Testis (tissue), 3 donors: ENCODE data around the gene DLL3. TPM values are rescaled to one million over a fixed set of nuclear protein-coding genes. Genes with fewer than 3 reads are reported as not detected.

Experiments
- DNase-seq: peaks from one replicate; pipeline ENCODE4 v3.0.0-alpha.2; 2019
- H3K27ac ChIP-seq, 2 donors: fragments of 200-600 bp; sonication (generic); one replicate each; pipeline ENCODE4 v1.5.1; 2019
- H3K27me3 ChIP-seq: fragments of 200-600 bp; sonication (generic); one replicate; pipeline ENCODE4 v1.5.1; 2019
- H3K36me3 ChIP-seq: fragments of 200-600 bp; sonication (generic); one replicate; pipeline ENCODE4 v1.5.1; 2017; ENCODE audit warnings: low read depth; ENCODE audit errors: missing control alignments
- H3K4me1 ChIP-seq: fragments of 200-600 bp; sonication (generic); one replicate; pipeline ENCODE4 v1.5.1; 2019
- H3K4me3 ChIP-seq, 2 donors: fragments of 200-600 bp; sonication (generic); one replicate each; pipeline ENCODE4 v1.5.1; 2017 to 2019
- H3K9me3 ChIP-seq: fragments of 200-600 bp; sonication (generic); one replicate; pipeline ENCODE4 v1.5.1; 2017
- CTCF ChIP-seq, 3 experiments: fragments of 450-650 bp in 2 of 3; fragments of 200-600 bp in 1 of 3; sonication (generic) in 1 of 3; IDR thresholded peaks; one replicate each; pipeline ENCODE4 v1.5.1; 2016 to 2019; ENCODE audit warnings: antibody characterized with exemption in 3 of 3, mild to moderate bottlenecking in 2 of 3, moderate library complexity in 1 of 3
- POLR2A ChIP-seq: fragments of 450-650 bp; IDR thresholded peaks from one replicate; pipeline ENCODE4 v1.6.1; 2017; ENCODE audit warnings: antibody characterized with exemption, mild to moderate bottlenecking, moderate library complexity
- WGBS, 2 donors: methylation state at CpG; one replicate each; pipeline ENCODE4 v1.1.5; 2018; 5-methylcytosine and 5-hydroxymethylcytosine counted together
- intact Hi-C: fragments of 100-400 bp; cut with DNase I; formaldehyde crosslinking; loops from one replicate; pipeline ENCODE4 v1.15.1; 2023; ENCODE audit warnings: low total_unique reads
- polyA plus RNA-seq: library from polyadenylated mRNA; stranded (reverse); fragments of 350-450 nt; fragmentation: Illumina TruSeq; extraction: RNeasy Lipid Tissue Mini Kit (QIAGEN cat#74804); gene quantifications from one replicate; pipeline ENCODE4 v1.2.3, GENCODE V29; 2014; ENCODE audit warnings: low read depth, low replicate concordance; ENCODE audit not compliant: insufficient read depth
- total RNA-seq, 2 donors: library from RNA; depleted of rRNA; stranded (reverse); fragments of >200 nt; gene quantifications; one replicate each; pipeline ENCODE4 v1.2.3, GENCODE V29; 2016

DLL3 gene
- total and polyA plus RNA-seq, 3 donors from 2014 or later: 1.6 to 6.5 (median 4.5) TPM

DNA sequence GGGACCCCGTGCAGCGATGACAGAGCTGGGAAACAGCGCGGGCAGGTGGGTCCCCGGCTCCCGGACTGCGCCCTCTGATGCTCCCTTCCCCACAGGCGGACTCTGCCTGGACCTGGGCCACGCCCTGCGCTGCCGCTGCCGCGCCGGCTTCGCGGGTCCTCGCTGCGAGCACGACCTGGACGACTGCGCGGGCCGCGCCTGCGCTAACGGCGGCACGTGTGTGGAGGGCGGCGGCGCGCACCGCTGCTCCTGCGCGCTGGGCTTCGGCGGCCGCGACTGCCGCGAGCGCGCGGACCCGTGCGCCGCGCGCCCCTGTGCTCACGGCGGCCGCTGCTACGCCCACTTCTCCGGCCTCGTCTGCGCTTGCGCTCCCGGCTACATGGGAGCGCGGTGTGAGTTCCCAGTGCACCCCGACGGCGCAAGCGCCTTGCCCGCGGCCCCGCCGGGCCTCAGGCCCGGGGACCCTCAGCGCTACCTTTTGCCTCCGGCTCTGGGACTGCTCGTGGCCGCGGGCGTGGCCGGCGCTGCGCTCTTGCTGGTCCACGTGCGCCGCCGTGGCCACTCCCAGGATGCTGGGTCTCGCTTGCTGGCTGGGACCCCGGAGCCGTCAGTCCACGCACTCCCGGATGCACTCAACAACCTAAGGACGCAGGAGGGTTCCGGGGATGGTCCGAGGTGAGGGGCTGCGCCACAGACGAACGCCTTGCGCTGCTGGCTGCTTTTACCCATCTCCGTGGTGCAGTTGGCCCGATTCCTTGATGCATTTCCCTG is 8.4 kb downstream of the DLL3 start:
- no peaks in the 10 kb centered on the region for H3K27me3 ChIP-seq
- peak; percentile 81 for DNase-seq
- WGBS, 2 donors: 2 to 3% methylated on average over 18 to 68 of the region's 96 CpGs

GRCh38 chr19:39507715-39508364 is 9.1 kb downstream of the DLL3 start:
- no peak overlapping the region for H3K27ac ChIP-seq
- no peak for DNase-seq
- 33 to 34% methylated on average over 24 of the region's 24 CpGs for WGBS, 2 donors
- no peaks in the 10 kb centered on the region for H3K9me3 ChIP-seq
- intact Hi-C loops: no loop called here
- H3K36me3 ChIP-seq: no peaks in the 10 kb centered on the region
- H3K4me3 ChIP-seq: peak overlapping the region; percentile 45 to 60
- TF ChIP-seq CTCF (IDR thresholded peaks at IDR 0.05) (no peak), POLR2A (no peak)
- no peaks in the 10 kb centered on the region for H3K4me1 ChIP-seq
- H3K27me3 ChIP-seq: no peaks in the 10 kb centered on the region

More for the DNA sequence above, 8.4 kb downstream of the DLL3 start:
- Histone ChIP-seq H3K9me3 (no peaks in the 10 kb centered on the region), H3K4me3 (peak overlapping the region; percentile 45 to 60), H3K36me3 (no peaks in the 10 kb centered on the region), H3K4me1 (no peaks in the 10 kb centered on the region), H3K27ac (no peak overlapping the region)
- TF ChIP-seq POLR2A: no peak
- peak in 1 of 3 experiments; percentile 11 for TF ChIP-seq CTCF (IDR thresholded peaks at IDR 0.05)
- intact Hi-C loops: no loop called here

DNA sequence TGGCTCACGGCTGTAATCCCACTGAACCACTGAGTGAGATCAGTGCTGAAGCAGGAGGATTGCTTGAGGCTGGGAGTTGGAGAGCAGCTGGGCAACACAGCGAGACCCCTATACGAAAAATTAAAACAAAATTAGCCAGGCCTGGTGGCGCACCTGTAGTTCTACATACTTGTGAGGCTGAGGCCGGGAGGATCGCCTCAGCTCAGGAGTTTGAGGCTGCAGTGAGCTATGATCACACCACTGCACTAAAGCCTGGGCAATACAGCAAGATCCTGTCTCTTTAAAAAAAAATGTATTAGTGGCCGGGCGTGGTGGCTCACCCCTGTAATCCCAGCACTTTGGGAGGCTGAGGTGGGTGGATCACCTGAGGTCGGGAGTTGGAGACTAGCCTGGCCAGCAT is 9.9 kb downstream of the DLL3 start:
- intact Hi-C loops: no loop called here
- no peak for DNase-seq
- no peak for TF ChIP-seq POLR2A
- no peak for TF ChIP-seq CTCF (IDR thresholded peaks at IDR 0.05)
- Histone ChIP-seq H3K4me3 (no peak overlapping the region), H3K27ac (no peak overlapping the region), H3K27me3 (no peaks in the 10 kb centered on the region), H3K9me3 (no peaks in the 10 kb centered on the region), H3K36me3 (no peaks in the 10 kb centered on the region), H3K4me1 (no peaks in the 10 kb centered on the region)
- WGBS, 2 donors: 52 to 85% methylated on average over 9 of the region's 9 CpGs

- Histone ChIP-seq H3K27me3 (no peaks in the 10 kb centered on the region), H3K9me3 (no peaks in the 10 kb centered on the region), H3K36me3 (no peaks in the 10 kb centered on the region), H3K27ac (no peak overlapping the region), H3K4me1 (no peaks in the 10 kb centered on the region), H3K4me3 (no peak overlapping the region)
- 58 to 68% methylated on average over 2 of the region's 2 CpGs for WGBS, 2 donors
- TF ChIP-seq CTCF (IDR thresholded peaks at IDR 0.05) (no peak), POLR2A (no peak)
- no peak for DNase-seq
- intact Hi-C loops: no loop called here
Measured at GRCh38 chr19:39509233-39509632, 10.5 kb downstream of the DLL3 start.
